Panc1 (cell line): ENCODE measurements around the gene ABCC3. TPM values are rescaled to one million over a fixed set of nuclear protein-coding genes. Genes with fewer than 3 reads are reported as not detected.

ENCODE experiments used
- ATAC-seq: fragments of 200-7000 bp; cut with Tn5 transposase; 2 replicates; pipeline ENCODE4 v1.9.1; 2020; ENCODE audit warnings: mild to moderate bottlenecking, moderate library complexity
- BruUV-seq: library from RNA; stranded (reverse); fragments of 400-500 nt; replicated peaks from 2 replicates; lab custom pipeline; 2021; lab: Mats Ljungman, UMichigan
- CTCF ChIA-PET: fragments of 300-600 bp; sonication (Branson Sonifier 250); formaldehyde crosslinking; loops from one replicate; lab custom pipeline; 2022; ENCODE audit warnings: antibody characterized with exemption; lab: Charles Lee
- POLR2A ChIA-PET: fragments of 300-600 bp; sonication (Branson Sonifier 250); formaldehyde crosslinking; loops from one replicate; lab custom pipeline; 2022; ENCODE audit warnings: antibody characterized with exemption; lab: Charles Lee
- DNase-seq: peaks from one replicate; pipeline ENCODE4 v3.0.0-alpha.2; 2010; ENCODE audit warnings: low read depth, low spot score
- H3K27ac ChIP-seq: 2 replicates; pipeline ENCODE4 v1.5.1; 2011; ENCODE audit warnings: mild to moderate bottlenecking, low read length, inconsistent platforms
- H3K27me3 ChIP-seq: fragments of 200-500 bp; sonication (Bioruptor generic); 2 replicates; pipeline ENCODE4 v1.6.0; 2014; ENCODE audit warnings: low read length, inconsistent platforms; ENCODE audit not compliant: control insufficient read depth, insufficient read depth
- H3K36me3 ChIP-seq: fragments of 200-500 bp; sonication (Bioruptor generic); 2 replicates; pipeline ENCODE4 v1.5.1; 2014; ENCODE audit warnings: inconsistent platforms, mild to moderate bottlenecking, low read length, moderate library complexity; ENCODE audit not compliant: control insufficient read depth, insufficient read depth
- H3K4me1 ChIP-seq: 2 replicates; pipeline ENCODE4 v1.5.1; 2011; ENCODE audit warnings: inconsistent platforms, mild to moderate bottlenecking, low read length, moderate library complexity; ENCODE audit not compliant: control insufficient read depth, insufficient read depth
- H3K4me3 ChIP-seq, 2 experiments: 2 replicates each; pipeline ENCODE4 v1.5.1; 2011 to 2012; ENCODE audit warnings: low read depth in 2 of 2, low read length in 2 of 2, mild to moderate bottlenecking in 2 of 2, inconsistent platforms in 1 of 2, moderate library complexity in 1 of 2
- H3K9me3 ChIP-seq: fragments of 200-500 bp; sonication (Bioruptor generic); 2 replicates; pipeline ENCODE4 v1.5.1; 2014; ENCODE audit warnings: low read depth, mild to moderate bottlenecking, inconsistent platforms, low read length, moderate library complexity; ENCODE audit not compliant: control insufficient read depth, insufficient read depth
- CTCF ChIP-seq: fragments of 450-650 bp; IDR thresholded peaks from 2 replicates; pipeline ENCODE4 v1.5.1; 2017; ENCODE audit warnings: mild to moderate bottlenecking
- POLR2AphosphoS5 ChIP-seq: IDR thresholded peaks from 2 replicates; pipeline ENCODE4 v1.6.1; 2012; ENCODE audit warnings: mild to moderate bottlenecking, low read depth, low read length, moderate library complexity
- REST ChIP-seq, 2 experiments: IDR thresholded peaks; 2 replicates each; pipeline ENCODE4 v1.6.1; 2011 to 2012; ENCODE audit warnings: low read depth in 2 of 2, control low read depth in 1 of 2, low read length in 1 of 2, mild to moderate bottlenecking in 1 of 2, moderate library complexity in 1 of 2; ENCODE audit not compliant: insufficient read depth in 1 of 2
- SIN3A ChIP-seq: IDR thresholded peaks from 2 replicates; pipeline ENCODE4 v1.6.1; 2012; ENCODE audit warnings: low read depth, mild to moderate bottlenecking, low read length, moderate library complexity, borderline replicate concordance; ENCODE audit not compliant: insufficient read depth
- TCF7L2 ChIP-seq: IDR thresholded peaks from 2 replicates; pipeline ENCODE4 v1.6.1; 2011; ENCODE audit warnings: mild to moderate bottlenecking, low read depth, low read length, inconsistent platforms
- in situ Hi-C: cut with HindIII; loops from 2 replicates; pipeline ENCODE4 v1.10.0; 2016; ENCODE audit warnings: low sequenced_read_pairs, low pct_unique_long_range_greater_than_20kb
- intact Hi-C: fragments of 100-400 bp; cut with micrococcal nuclease; formaldehyde crosslinking; loops from one replicate; pipeline ENCODE4 v1.10.0; 2022; ENCODE audit not compliant: unreplicated experiment
- total RNA-seq: library from RNA; stranded (reverse); gene quantifications from one replicate; pipeline ENCODE4 v1.2.1, GENCODE V29; 2021; ENCODE audit not compliant: unreplicated experiment

ABCC3 gene
- total RNA-seq, 1 experiment from 2014 or later: 128 TPM

DNA sequence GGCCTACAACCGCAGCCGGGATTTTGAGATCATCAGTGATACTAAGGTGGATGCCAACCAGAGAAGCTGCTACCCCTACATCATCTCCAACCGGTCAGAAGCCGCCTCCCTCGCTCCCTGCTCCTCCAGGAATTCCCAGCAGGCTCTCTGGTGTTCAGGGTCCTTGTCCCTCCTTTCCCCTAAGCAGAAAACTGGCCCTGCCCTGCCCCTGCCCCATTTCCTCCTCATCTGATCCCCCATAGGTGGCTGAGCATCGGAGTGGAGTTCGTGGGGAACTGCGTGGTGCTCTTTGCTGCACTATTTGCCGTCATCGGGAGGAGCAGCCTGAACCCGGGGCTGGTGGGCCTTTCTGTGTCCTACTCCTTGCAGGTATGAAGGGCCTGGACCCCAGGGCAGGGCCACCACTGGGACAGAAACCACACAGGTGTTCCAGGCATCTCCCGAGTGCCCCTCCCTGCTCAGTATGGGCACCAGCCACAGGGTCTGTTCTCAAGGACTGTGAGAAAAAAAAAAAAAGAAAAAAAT, 43.2 kb downstream of the ABCC3 start:
- H3K27ac ChIP-seq: no peak overlapping the region; the same call in 1 of the 2 replicates
- no TSS peak for BruUV-seq
- H3K27me3 ChIP-seq: no peaks in the 10 kb centered on the region
- intact Hi-C loops: no loop called here
- ChIA-PET POLR2A (interaction anchor here (0.7 kb wide), 1 partner anchor 77 kb away, joined by 4 read pairs; no protein-coding TSS in a partner anchor), CTCF (interaction anchor here (0.7 kb wide), 1 partner anchor 14 kb away, joined by 3 read pairs; no protein-coding TSS in a partner anchor)
- peaks cover 9% of the 10 kb centered on the region for H3K4me1 ChIP-seq
- no peaks in the 10 kb centered on the region for H3K36me3 ChIP-seq
- no peak for DNase-seq
- in situ Hi-C loops: no loop called here
- TF ChIP-seq CTCF: no peak
- TF ChIP-seq REST (IDR thresholded peaks at IDR 0.05; ENCODE audit: insufficient read depth in 1 of 2, low read depth in 2 of 2, low read length in 1 of 2): no peak
- no peak for TF ChIP-seq SIN3A
- no peak for TF ChIP-seq TCF7L2
- TF ChIP-seq POLR2AphosphoS5: no peak
- no peak overlapping the region for H3K4me3 ChIP-seq
- H3K9me3 ChIP-seq: no peaks in the 10 kb centered on the region
- ATAC-seq: no peak

GRCh38 chr17:50679008-50679544, 44.4 kb downstream of the ABCC3 start:
- Histone ChIP-seq H3K4me1 (peaks cover 9% of the 10 kb centered on the region), H3K4me3 (no peak overlapping the region), H3K9me3 (no peaks in the 10 kb centered on the region), H3K36me3 (no peaks in the 10 kb centered on the region), H3K27ac (peak overlapping the region; percentile 49; the same call in 1 of the 2 replicates), H3K27me3 (no peaks in the 10 kb centered on the region)
- ATAC-seq: no peak
- intact Hi-C loops (no loop called here), in situ Hi-C loops (no loop called here)
- DNase-seq: no peak
- no peak for TF ChIP-seq REST (IDR thresholded peaks at IDR 0.05; ENCODE audit: insufficient read depth in 1 of 2, low read depth in 2 of 2, low read length in 1 of 2)
- no peak for TF ChIP-seq POLR2AphosphoS5
- TF ChIP-seq TCF7L2: no peak
- no peak for TF ChIP-seq CTCF
- no peak for TF ChIP-seq SIN3A
- CTCF ChIA-PET: interaction anchor here (0.7 kb wide), 1 partner anchor 146 kb away, joined by 3 read pairs; no protein-coding TSS in a partner anchor
- TSS peak; percentile 48 for BruUV-seq
- POLR2A ChIA-PET: no interaction called here
